Measurements from ENCODE around the gene AK2.
"Not testable (repeated sequence)": the region's sequence is repeated elsewhere in the genome, so short reads cannot be mapped to it uniquely, and the experiment has no call there.

AK2 gene

GRCh38 chr1:33080373-33080772 is 43.7 kb upstream of the AK2 start:
- TF ChIP-seq, protein P1, sequence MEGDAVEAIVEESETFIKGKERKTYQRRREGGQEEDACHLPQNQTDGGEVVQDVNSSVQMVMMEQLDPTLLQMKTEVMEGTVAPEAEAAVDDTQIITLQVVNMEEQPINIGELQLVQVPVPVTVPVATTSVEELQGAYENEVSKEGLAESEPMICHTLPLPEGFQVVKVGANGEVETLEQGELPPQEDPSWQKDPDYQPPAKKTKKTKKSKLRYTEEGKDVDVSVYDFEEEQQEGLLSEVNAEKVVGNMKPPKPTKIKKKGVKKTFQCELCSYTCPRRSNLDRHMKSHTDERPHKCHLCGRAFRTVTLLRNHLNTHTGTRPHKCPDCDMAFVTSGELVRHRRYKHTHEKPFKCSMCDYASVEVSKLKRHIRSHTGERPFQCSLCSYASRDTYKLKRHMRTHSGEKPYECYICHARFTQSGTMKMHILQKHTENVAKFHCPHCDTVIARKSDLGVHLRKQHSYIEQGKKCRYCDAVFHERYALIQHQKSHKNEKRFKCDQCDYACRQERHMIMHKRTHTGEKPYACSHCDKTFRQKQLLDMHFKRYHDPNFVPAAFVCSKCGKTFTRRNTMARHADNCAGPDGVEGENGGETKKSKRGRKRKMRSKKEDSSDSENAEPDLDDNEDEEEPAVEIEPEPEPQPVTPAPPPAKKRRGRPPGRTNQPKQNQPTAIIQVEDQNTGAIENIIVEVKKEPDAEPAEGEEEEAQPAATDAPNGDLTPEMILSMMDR (IDR thresholded peaks at IDR 0.05; ENCODE audit: low read depth, low read length) = no peak
- peak overlapping the region; percentile 73 to 90 for H3K4me3 ChIP-seq (replicated peaks in 1 of 2; ENCODE audit: low read depth in 2 of 2, low read length in 2 of 2)
- DNase-seq (ENCODE audit: low read depth in 2 of 2) = no peak

GRCh38 chr1:33078030-33078591 is 41.4 kb upstream of the AK2 start:
- no peak overlapping the region for H3K4me3 ChIP-seq (replicated peaks in 1 of 2; ENCODE audit: low read depth in 2 of 2, low read length in 2 of 2)
- no peak for DNase-seq (ENCODE audit: low read depth in 2 of 2)
- TF ChIP-seq, protein P1 (IDR thresholded peaks at IDR 0.05; ENCODE audit: low read depth, low read length) = no peak

- no peak for DNase-seq (ENCODE audit: low read depth in 2 of 2)
- no peak overlapping the region for H3K4me3 ChIP-seq (replicated peaks in 1 of 2; ENCODE audit: low read depth in 2 of 2, low read length in 2 of 2)
- TF ChIP-seq, protein P1 (IDR thresholded peaks at IDR 0.05; ENCODE audit: low read depth, low read length) = no peak
Observed at GRCh38 chr1:33074193-33074945, 37.7 kb upstream of the AK2 start.

- TF ChIP-seq, protein P1 (IDR thresholded peaks at IDR 0.05; ENCODE audit: low read depth, low read length) = no peak
- no peak overlapping the region for H3K4me3 ChIP-seq (replicated peaks in 1 of 2; ENCODE audit: low read depth in 2 of 2, low read length in 2 of 2)
- DNase-seq (ENCODE audit: low read depth in 2 of 2) = peak in 1 of 2 donors; percentile 90
Observed at GRCh38 chr1:33072707-33073106, 36.0 kb upstream of the AK2 start.

- H3K4me3 ChIP-seq (replicated peaks in 1 of 2; ENCODE audit: low read depth in 2 of 2, low read length in 2 of 2) = no peak overlapping the region
- DNase-seq (ENCODE audit: low read depth in 2 of 2) = no peak
- TF ChIP-seq, protein P1 (IDR thresholded peaks at IDR 0.05; ENCODE audit: low read depth, low read length) = no peak
Observed at GRCh38 chr1:33070628-33071027, 33.9 kb upstream of the AK2 start.

- H3K4me3 ChIP-seq (replicated peaks in 1 of 2; ENCODE audit: low read depth in 2 of 2, low read length in 2 of 2); DNase-seq (ENCODE audit: low read depth in 2 of 2): not testable (repeated sequence)
Observed at GRCh38 chr1:33068108-33068507, 31.4 kb upstream of the AK2 start.

DNA sequence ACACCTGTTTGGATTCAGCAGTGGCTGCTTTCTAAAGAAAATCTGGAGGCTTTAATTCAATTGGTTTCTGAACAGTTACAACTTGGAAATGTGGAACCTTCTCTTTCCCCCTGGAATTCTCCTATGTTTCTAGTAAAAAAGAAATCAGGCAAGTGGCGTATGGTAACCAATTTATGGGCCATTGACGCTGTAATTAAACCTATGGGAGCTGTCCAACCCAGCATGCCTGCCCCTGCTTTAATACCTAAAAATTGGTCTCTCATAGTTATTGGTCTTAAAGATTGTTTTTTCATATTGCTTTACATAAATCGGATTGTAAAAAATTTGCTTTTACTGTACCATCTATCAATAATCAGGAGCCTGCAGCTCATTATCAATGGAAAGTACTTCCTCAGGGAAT is 29.8 kb upstream of the AK2 start:
- not testable (repeated sequence) for H3K4me3 ChIP-seq (replicated peaks in 1 of 2; ENCODE audit: low read depth in 2 of 2, low read length in 2 of 2); DNase-seq (ENCODE audit: low read depth in 2 of 2)

DNA sequence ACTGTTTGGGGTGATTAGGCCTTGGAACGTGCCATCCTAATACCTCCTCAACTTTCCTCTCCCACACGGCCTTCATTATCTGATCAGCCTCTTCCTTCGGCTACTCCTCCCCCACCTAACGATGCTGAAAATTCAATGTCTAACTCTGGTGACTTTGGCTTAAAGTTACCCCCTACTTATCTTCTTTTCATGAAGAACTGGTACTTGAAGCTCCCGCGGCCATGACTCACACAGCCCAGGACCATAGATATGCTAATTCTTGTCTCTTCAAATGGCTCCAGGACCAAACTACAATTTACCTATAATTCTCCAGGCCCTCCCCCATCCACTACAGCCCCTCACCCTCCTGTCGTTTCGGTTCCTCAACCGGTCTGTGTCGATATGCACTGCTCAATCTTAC is 28.6 kb upstream of the AK2 start:
- no peak overlapping the region for H3K4me3 ChIP-seq (replicated peaks in 1 of 2; ENCODE audit: low read depth in 2 of 2, low read length in 2 of 2)
- no peak for DNase-seq (ENCODE audit: low read depth in 2 of 2)
- TF ChIP-seq, protein P1 (IDR thresholded peaks at IDR 0.05; ENCODE audit: low read depth, low read length) = no peak

GRCh38 chr1:33064284-33064683 is 27.6 kb upstream of the AK2 start:
- DNase-seq (ENCODE audit: low read depth in 2 of 2) = not testable (repeated sequence)

More at GRCh38 chr1:33064284-33064683, 27.6 kb upstream of the AK2 start:
- H3K4me3 ChIP-seq (replicated peaks in 1 of 2; ENCODE audit: low read depth in 2 of 2, low read length in 2 of 2) = not testable (repeated sequence)
